MM.1S (cell line): ENCODE measurements around the gene GPR27.

Experiments used
- EZH2phosphoT487 ChIP-seq: fragments of 300-600 bp; sonication (generic); IDR thresholded peaks from 2 replicates; pipeline ENCODE4 v1.6.1; 2018; ENCODE audit warnings: antibody characterized with exemption, low read length
- TF ChIP-seq, protein P1 (sequence below): fragments of 300-600 bp; sonication (generic); IDR thresholded peaks from 2 replicates; pipeline ENCODE4 v1.5.1; 2016; ENCODE audit warnings: antibody characterized with exemption, low read length, mixed read lengths

GRCh38 chr3:71786217-71786549, 32.5 kb downstream of the GPR27 start:
- TF ChIP-seq EZH2phosphoT487: no peak
- TF ChIP-seq, protein P1, sequence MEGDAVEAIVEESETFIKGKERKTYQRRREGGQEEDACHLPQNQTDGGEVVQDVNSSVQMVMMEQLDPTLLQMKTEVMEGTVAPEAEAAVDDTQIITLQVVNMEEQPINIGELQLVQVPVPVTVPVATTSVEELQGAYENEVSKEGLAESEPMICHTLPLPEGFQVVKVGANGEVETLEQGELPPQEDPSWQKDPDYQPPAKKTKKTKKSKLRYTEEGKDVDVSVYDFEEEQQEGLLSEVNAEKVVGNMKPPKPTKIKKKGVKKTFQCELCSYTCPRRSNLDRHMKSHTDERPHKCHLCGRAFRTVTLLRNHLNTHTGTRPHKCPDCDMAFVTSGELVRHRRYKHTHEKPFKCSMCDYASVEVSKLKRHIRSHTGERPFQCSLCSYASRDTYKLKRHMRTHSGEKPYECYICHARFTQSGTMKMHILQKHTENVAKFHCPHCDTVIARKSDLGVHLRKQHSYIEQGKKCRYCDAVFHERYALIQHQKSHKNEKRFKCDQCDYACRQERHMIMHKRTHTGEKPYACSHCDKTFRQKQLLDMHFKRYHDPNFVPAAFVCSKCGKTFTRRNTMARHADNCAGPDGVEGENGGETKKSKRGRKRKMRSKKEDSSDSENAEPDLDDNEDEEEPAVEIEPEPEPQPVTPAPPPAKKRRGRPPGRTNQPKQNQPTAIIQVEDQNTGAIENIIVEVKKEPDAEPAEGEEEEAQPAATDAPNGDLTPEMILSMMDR: no peak
